Stimulated activated CD4-positive, alpha-beta T cell treated with anti-CD3 and anti-CD28 coated beads, TNF-alpha, amount 100 ng/mL, for 4 hours (primary cell): ENCODE data around the gene TRIP10.

Source experiments
- DNase-seq, 3 experiments: peaks; one replicate each; pipeline ENCODE4 v3.0.0-alpha.2; 2020; ENCODE audit warnings: low read depth in 3 of 3

The TRIP10 gene

DNA sequence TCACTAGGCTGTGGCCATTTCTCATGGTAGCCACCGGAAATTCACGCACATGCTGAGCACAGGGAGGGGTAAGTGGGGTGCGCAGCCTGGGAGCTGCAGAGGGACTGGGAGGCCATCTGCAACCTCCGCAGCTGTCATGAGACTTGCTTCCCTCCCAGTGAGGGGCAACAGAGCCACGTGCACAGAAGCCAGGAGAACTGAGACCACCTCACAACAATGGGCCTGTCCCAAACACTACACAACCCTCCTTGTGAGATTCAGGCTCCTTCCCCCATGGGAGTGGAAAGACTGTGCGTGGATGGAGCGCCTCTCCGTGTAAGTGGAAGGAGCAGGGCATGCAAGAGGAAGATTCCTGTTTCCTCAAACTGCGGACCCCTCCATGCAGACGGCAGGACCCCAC is 27.9 kb upstream of the TRIP10 start:
- DNase-seq: no peak

- no peak for DNase-seq
Measured at GRCh38 chr19:6712231-6712630, 27.2 kb upstream of the TRIP10 start.

- DNase-seq: no peak
Measured at GRCh38 chr19:6712692-6713670, 26.5 kb upstream of the TRIP10 start.

GRCh38 chr19:6713773-6714692 is 25.4 kb upstream of the TRIP10 start:
- no peak for DNase-seq

GRCh38 chr19:6714749-6715555 is 24.5 kb upstream of the TRIP10 start:
- no peak for DNase-seq

DNA sequence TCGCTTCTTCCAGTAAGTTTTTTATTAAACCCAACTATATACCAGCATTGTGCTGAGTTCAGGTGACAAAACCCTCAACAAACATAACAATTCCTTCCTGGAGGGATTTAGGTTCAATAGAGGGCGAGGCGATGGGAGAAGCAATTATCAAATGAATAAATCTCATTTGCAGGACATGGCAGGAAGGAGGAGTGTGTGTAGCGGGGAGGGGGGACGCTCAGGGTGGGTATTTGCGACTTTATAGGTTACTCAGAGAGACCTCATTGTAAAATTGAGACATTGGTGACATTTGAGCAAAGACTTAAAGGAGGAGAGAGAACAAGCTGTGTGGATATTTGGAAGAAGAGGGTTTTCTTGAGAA is 22.9 kb upstream of the TRIP10 start:
- DNase-seq: no peak

- DNase-seq: no peak
Measured at GRCh38 chr19:6717036-6717435, 22.4 kb upstream of the TRIP10 start.

DNA sequence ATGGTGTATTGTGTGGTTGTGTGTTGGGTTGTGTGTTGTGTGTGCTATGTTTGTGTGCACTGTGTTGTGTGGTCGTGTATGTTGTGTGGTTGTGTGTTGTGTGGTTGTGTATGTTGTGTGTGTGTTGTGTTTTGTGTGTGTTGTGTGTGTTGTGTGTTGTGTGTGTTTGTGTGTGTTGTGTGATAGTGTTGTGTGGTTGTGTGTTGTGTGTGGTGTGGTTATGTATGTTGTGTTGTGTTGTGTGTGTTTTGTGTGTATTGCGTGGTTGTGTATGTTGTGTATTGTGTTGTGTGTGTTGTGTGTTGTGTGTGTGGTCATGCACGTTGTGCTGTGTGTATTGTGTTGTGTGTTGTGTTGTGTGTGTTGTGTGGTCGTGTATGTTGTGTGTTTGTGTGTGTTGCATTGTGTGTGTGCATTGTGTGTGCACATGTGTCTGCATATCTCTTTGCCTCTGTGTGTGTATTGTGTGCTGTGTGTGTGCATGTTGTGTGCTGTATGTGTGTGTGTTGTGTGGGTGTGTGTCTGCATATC is 22.0 kb upstream of the TRIP10 start:
- DNase-seq: no peak

DNA sequence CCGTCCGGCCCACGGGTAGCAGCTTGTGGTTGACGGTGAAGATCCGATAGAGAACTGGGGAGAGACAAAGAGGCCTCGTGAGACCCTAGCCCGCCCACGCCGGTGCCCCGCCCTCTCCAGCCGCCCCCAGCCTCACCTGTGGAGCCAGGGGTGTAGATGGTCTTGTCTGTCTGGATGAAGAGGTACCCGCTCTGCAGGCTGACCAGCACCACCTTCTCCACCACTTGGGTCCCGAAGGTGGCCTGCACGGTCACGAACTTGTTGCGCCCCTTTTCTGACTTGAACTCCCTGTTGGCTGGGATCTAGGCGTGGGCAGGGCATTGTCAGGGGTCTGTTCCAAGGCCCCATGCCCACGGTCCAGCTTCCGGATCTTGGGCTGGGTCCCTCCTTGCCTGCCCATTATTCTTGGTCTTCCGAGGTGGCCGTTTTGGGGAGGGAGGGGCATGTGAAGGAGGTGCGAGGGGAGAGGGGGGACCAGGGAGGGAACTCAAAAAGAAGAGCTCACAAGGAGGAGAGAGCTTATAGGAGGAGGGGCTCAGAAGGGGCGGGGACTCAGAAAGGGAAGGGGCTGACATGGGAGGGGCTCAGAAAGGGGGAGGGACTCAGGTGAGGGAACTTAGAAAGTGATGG is 21.3 kb upstream of the TRIP10 start:
- DNase-seq: no peak

- no peak for DNase-seq
Measured at GRCh38 chr19:6718741-6719539, 20.5 kb upstream of the TRIP10 start.

- no peak for DNase-seq
Measured at GRCh38 chr19:6719540-6719861, 20.0 kb upstream of the TRIP10 start.

GRCh38 chr19:6719992-6720368 is 19.5 kb upstream of the TRIP10 start:
- no peak for DNase-seq

DNA sequence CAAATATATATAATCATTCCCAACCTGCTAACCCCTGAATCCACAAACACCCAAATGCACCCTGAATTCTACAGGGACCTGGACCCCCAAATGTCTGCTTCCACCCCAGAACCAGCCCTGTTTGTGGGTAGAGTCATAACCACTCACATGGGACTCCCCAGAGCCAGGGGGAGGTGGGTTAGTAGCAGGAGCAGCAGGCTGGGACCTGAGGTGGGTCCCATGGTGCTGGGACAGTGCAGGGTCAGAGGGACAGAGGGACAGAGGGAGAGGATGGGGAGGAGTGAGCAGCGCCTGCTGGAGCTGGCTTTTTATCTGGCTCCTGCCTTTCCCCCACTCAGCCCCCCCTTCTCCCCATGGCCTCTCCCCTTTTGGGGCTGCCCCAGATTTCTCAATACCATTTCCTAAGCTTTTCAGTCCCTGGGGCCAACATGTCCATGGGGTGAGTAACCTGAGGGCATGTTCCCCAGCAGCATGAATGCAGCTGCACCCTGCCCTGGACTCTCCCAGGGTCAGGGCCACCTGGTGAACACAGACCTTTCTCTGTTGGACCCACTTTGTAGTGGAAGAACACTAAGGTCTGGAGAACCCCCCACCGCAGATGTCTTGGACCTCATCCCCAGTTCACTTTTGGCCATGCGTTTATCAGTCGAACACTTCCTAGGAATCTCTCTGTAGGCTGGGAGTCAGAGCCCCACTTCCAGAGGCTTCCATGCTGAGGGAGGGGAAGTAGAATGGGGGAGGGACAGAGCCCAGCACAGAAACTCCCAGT is 18.9 kb upstream of the TRIP10 start, which contains the start of gene C3:
Gene C3 (minus strand): TSS at position 282 of the 769 bp plus-strand sequence. CDS start 61 bp downstream, at position 221.
- DNase-seq: no peak

DNA sequence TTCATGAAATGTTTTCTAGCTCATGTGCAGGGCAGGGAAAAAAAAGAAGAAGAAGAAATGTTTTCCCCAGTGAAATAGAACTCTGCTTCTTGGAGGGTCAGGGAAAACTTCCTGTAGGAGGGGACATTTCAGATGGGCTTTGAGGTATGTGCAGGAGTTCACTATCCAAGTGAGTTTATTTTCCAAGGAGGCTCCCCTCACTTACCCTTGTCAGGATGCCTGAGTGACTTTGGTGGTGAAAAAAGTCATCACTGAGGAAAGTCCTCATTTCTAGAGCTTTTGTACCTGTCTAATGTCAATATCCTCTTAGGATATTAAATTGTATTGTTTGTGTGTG is 18.4 kb upstream of the TRIP10 start:
- DNase-seq: no peak

- DNase-seq: no peak
Measured at GRCh38 chr19:6721773-6722172, 17.7 kb upstream of the TRIP10 start.

GRCh38 chr19:6723108-6723618 is 16.3 kb upstream of the TRIP10 start:
- DNase-seq: no peak

- no peak for DNase-seq
Measured at GRCh38 chr19:6723738-6724137, 15.7 kb upstream of the TRIP10 start.

DNA sequence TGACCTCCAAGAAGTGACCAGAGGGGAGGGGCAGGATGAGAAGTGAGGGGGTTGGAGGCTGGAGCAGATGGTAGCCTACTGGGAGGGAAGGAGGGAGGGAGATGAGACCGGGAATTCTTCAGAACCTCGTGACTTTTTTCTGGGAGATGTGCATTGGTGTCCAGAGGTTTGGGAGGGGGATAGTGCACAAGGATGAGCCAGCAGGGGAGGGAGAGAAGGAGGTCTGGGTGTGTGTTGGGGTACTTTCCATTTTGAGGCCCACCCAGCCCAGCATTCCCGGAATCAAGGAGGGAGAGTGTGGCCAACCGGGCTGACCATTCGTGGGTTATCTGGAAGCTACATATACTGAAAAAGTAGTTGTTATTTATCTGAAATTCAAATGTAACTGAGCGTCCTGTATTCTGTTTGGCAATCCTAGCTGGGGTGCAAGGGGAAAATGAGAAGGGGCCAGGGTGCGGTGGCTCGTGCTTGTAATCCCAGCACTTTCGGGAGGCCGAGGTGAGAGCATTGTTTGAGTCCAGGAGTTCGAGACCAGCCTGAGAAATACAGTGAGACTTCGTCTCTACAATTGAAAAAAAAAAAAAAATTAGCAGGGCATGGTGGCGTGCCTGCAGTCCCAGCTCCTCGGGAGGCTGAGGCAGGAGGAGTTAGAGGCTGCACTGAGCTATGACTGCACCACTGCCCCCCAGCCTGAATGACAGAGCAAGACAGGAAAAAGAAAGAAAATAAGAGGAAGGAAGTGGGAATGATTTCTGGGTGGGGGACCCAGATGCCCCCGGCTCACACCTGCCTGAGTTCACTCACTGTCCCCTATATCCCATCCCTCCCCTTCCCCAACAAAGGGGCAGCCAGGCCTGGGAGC is 14.6 kb upstream of the TRIP10 start:
- DNase-seq: no peak
